Body of pancreas (tissue), 4 donors: ENCODE measurements around the gene ARHGEF28. TPM values are rescaled to one million over a fixed set of nuclear protein-coding genes. Genes with fewer than 3 reads are reported as not detected.

Experiments used
- ATAC-seq: fragments of 150-250 bp; one replicate; pipeline ENCODE4 v1.9.1; 2016
- DNase-seq, 4 donors: peaks; one replicate each; pipeline ENCODE4 v3.0.0-alpha.2; 2019
- H3K27ac ChIP-seq, 4 donors: fragments of 200-600 bp; sonication (generic); 1 replicate in 3 of 4; 2 replicates in 1 of 4; pipeline versions ENCODE4 v1.5.1 to v1.6.1; 2016 to 2019; ENCODE audit warnings: mild to moderate bottlenecking in 1 of 4, mixed read lengths in 1 of 4, moderate library complexity in 1 of 4
- H3K27me3 ChIP-seq, 2 donors: fragments of 200-600 bp; sonication (generic); one replicate each; pipeline ENCODE4 v1.6.0; 2016; ENCODE audit warnings: mild to moderate bottlenecking in 1 of 2
- H3K36me3 ChIP-seq, 2 donors: fragments of 200-600 bp; sonication (generic); replicated peaks in 1 of 2; 2 replicates each; pipeline ENCODE4 v1.5.1; 2016; ENCODE audit warnings: low read depth in 2 of 2; ENCODE audit not compliant: insufficient read depth in 1 of 2
- H3K4me1 ChIP-seq: fragments of 200-600 bp; sonication (generic); one replicate; pipeline ENCODE4 v1.6.0; 2016
- H3K4me3 ChIP-seq, 2 donors: fragments of 200-600 bp; sonication (generic); 1 replicate in 1 of 2; 2 replicates in 1 of 2; pipeline ENCODE4 v1.5.1; 2016 to 2019
- H3K9me3 ChIP-seq, 3 donors: fragments of 200-600 bp; sonication (generic); 1 replicate in 2 of 3; 2 replicates in 1 of 3; pipeline ENCODE4 v1.5.1; 2016
- POLR2A ChIP-seq, 3 donors: fragments of 450-650 bp; IDR thresholded peaks; one replicate each; pipeline ENCODE4 v1.6.1; 2016; ENCODE audit warnings: antibody characterized with exemption in 3 of 3, mild to moderate bottlenecking in 2 of 3
- WGBS, 2 donors: methylation state at CpG; one replicate each; pipeline ENCODE4 v1.1.5; 2017; 5-methylcytosine and 5-hydroxymethylcytosine counted together
- intact Hi-C: fragments of 100-400 bp; cut with DNase I; formaldehyde crosslinking; loops from one replicate; pipeline ENCODE4 v1.15.1; 2023
- total RNA-seq, 2 donors: library from RNA; depleted of rRNA; stranded (reverse); fragments of >200 nt; gene quantifications; one replicate each; pipeline ENCODE4 v1.1.0, GENCODE V29; 2016
- TF ChIP-seq, protein P1 (sequence below), 7 experiments: fragments of 450-650 bp in 4 of 7; fragments of 200-600 bp in 3 of 7; sonication (generic) in 3 of 7; IDR thresholded peaks; one replicate each; pipeline ENCODE4 v1.5.1; 2016 to 2019; ENCODE audit warnings: antibody characterized with exemption in 7 of 7

ARHGEF28 gene
- total RNA-seq, 2 donors from 2014 or later, result 63.0 to 67.2 TPM

DNA sequence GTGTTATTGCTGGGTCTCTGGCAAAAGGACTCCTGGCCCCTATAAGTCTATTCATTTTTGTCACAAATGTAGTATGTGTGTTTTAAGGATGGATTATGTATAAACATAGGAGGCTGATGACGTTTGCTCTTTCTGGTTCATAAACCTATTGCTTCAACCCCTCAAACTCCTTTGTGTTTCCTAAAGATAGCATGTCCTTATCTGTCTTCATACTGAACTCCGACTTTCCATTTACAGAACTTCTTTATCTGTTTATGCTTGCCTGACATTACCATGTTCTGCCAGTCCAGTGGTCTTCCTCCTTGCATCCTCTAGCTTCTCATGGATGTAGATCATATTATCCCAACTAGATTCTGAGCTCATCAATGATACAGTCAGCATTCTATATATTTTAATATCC is 46.1 kb downstream of the ARHGEF28 start:
- TF ChIP-seq POLR2A (IDR thresholded peaks at IDR 0.05), result no peak
- TF ChIP-seq, protein P1, sequence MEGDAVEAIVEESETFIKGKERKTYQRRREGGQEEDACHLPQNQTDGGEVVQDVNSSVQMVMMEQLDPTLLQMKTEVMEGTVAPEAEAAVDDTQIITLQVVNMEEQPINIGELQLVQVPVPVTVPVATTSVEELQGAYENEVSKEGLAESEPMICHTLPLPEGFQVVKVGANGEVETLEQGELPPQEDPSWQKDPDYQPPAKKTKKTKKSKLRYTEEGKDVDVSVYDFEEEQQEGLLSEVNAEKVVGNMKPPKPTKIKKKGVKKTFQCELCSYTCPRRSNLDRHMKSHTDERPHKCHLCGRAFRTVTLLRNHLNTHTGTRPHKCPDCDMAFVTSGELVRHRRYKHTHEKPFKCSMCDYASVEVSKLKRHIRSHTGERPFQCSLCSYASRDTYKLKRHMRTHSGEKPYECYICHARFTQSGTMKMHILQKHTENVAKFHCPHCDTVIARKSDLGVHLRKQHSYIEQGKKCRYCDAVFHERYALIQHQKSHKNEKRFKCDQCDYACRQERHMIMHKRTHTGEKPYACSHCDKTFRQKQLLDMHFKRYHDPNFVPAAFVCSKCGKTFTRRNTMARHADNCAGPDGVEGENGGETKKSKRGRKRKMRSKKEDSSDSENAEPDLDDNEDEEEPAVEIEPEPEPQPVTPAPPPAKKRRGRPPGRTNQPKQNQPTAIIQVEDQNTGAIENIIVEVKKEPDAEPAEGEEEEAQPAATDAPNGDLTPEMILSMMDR (IDR thresholded peaks at IDR 0.05), result no peak
- Histone ChIP-seq H3K36me3 (no peaks in the 10 kb centered on the region), H3K27me3 (no peaks in the 10 kb centered on the region), H3K4me3 (no peak overlapping the region), H3K4me1 (peaks cover 57% of the 10 kb centered on the region), H3K9me3 (no peaks in the 10 kb centered on the region), H3K27ac (peak overlapping the region in 1 of 4 donors; percentile 20)
- DNase-seq, result no peak
- ATAC-seq, result no peak
- WGBS, 2 donors, result 37% methylated on average over 2 of the region's 2 CpGs
- intact Hi-C loops, result no loop called here

DNA sequence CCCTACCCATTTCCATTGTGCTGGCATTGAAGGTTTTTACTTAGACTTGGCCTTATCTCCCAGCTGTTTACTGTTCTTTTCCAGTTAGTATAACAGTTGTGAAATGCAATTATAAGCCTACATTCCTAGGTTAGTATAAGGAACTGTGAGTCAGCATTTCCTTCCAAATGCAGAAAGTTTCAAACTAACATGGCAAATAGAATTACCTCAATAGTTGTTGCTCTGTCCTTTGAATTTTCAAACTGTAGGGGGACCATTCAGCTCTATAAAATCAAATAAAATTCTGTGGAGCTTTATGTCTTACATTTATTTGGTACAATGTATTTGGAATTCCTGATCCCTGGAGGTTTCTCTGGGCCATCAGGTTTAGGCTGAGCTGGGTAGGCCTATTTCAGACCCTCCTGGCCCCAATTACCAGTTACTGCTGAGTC is 47.2 kb downstream of the ARHGEF28 start:
- ATAC-seq (peak; percentile 92), DNase-seq (no peak)
- no peaks in the 10 kb centered on the region for H3K27me3 ChIP-seq
- H3K4me3 ChIP-seq, result no peak overlapping the region
- H3K4me1 ChIP-seq, result peaks cover 68% of the 10 kb centered on the region
- H3K27ac ChIP-seq, result peak overlapping the region; percentile 45 to 75 (median 60)
- intact Hi-C loops, result no loop called here
- no peaks in the 10 kb centered on the region for H3K36me3 ChIP-seq
- TF ChIP-seq POLR2A (IDR thresholded peaks at IDR 0.05), result no peak
- TF ChIP-seq, protein P1 (IDR thresholded peaks at IDR 0.05), result peak in 1 of 7 experiments; percentile 8
- no peaks in the 10 kb centered on the region for H3K9me3 ChIP-seq

DNA sequence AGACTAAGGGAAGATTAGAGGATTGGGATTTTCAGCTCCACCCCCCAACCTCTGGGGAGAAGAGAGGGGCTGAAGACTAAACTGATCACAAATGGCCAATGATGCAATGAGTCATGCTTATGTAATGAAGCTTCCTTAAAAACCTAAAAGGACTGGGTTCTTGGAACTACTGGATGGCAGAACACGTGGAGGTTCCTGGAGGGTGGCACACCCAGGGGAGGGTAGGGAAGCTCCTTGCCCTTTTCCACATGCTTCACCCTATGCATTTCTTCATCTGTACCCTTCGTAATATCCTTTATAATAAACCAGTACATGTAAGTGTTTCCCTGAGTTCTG is 48.6 kb downstream of the ARHGEF28 start:
- H3K36me3 ChIP-seq, result no peaks in the 10 kb centered on the region
- intact Hi-C loops, result no loop called here
- peak overlapping the region in 3 of 4 donors; percentile 46 to 75 (median 56) for H3K27ac ChIP-seq
- H3K4me1 ChIP-seq, result peaks cover 80% of the 10 kb centered on the region
- no peak for ATAC-seq
- no peak for TF ChIP-seq POLR2A (IDR thresholded peaks at IDR 0.05)
- TF ChIP-seq, protein P1 (IDR thresholded peaks at IDR 0.05), result no peak
- H3K4me3 ChIP-seq, result no peak overlapping the region
- WGBS, 2 donors, result 83 to 89% methylated on average over 2 of the region's 2 CpGs
- no peaks in the 10 kb centered on the region for H3K27me3 ChIP-seq
- H3K9me3 ChIP-seq, result no peaks in the 10 kb centered on the region
- no peak for DNase-seq

- Histone ChIP-seq H3K4me3 (no peak overlapping the region), H3K9me3 (no peaks in the 10 kb centered on the region), H3K36me3 (no peaks in the 10 kb centered on the region), H3K27ac (peak overlapping the region in 3 of 4 donors; percentile 51 to 73 (median 58)), H3K27me3 (no peaks in the 10 kb centered on the region), H3K4me1 (peaks cover 53% of the 10 kb centered on the region)
- TF ChIP-seq, protein P1 (IDR thresholded peaks at IDR 0.05), result peak in 1 of 7 experiments; percentile 4
- TF ChIP-seq POLR2A (IDR thresholded peaks at IDR 0.05), result no peak
- WGBS, 2 donors, result 21 to 22% methylated on average over 4 of the region's 4 CpGs
- ATAC-seq (peak; percentile 99), DNase-seq (peak; percentile 74 to 89 (median 84))
- intact Hi-C loops, result no loop called here
These were observed 52.3 kb downstream of the ARHGEF28 start for GRCh38 chr5:73678322-73678740.

DNA sequence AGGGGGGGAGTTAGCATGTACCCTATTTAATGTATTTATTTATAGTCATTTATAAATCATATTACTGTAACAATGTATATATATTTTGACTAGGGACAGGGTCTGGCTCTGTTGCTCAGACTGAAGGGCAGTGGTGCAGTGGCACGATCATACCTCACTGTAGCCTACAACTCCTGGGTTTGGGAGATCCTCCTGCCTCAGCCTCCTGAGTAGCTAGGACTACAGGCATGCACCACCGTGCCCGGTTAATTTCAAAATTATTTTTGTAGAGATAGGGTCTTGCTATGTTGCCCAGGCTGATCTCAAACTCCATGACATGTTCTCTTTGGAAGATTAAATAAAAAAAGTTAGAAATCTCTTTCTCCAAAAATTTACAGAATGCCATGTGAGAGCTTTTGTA is 52.8 kb downstream of the ARHGEF28 start:
- peaks cover 49% of the 10 kb centered on the region for H3K4me1 ChIP-seq
- H3K27me3 ChIP-seq, result no peaks in the 10 kb centered on the region
- H3K9me3 ChIP-seq, result no peaks in the 10 kb centered on the region
- WGBS, 2 donors, result 53 to 66% methylated on average over 3 of the region's 3 CpGs
- no peak for ATAC-seq
- no peaks in the 10 kb centered on the region for H3K36me3 ChIP-seq
- DNase-seq, result no peak
- H3K27ac ChIP-seq, result peak overlapping the region in 3 of 4 donors; percentile 51 to 73 (median 58)
- no peak for TF ChIP-seq POLR2A (IDR thresholded peaks at IDR 0.05)
- TF ChIP-seq, protein P1 (IDR thresholded peaks at IDR 0.05), result no peak
- no peak overlapping the region for H3K4me3 ChIP-seq
- intact Hi-C loops, result no loop called here
